Hepatocyte (in vitro differentiated cells): Measurements from ENCODE around the gene RRP12. TPM values are rescaled to one million over a fixed set of nuclear protein-coding genes. Genes with fewer than 3 reads are reported as not detected.

Source experiments
- DNase-seq: peaks from one replicate; pipeline ENCODE4 v3.0.0-alpha.2; 2016; ENCODE audit warnings: low spot score
- H2AFZ ChIP-seq: fragments of 200-600 bp; sonication (generic); 2 replicates; pipeline ENCODE4 v1.6.0; 2016; ENCODE audit warnings: antibody characterized with exemption, mild to moderate bottlenecking
- H3K27ac ChIP-seq: fragments of 200-600 bp; sonication (generic); 2 replicates; pipeline ENCODE4 v1.5.1; 2016; ENCODE audit warnings: mild to moderate bottlenecking
- H3K27me3 ChIP-seq: fragments of 200-600 bp; sonication (generic); 2 replicates; pipeline ENCODE4 v1.6.1; 2016
- H3K36me3 ChIP-seq: fragments of 200-600 bp; sonication (generic); replicated peaks from 2 replicates; pipeline ENCODE4 v1.5.1; 2016; ENCODE audit warnings: low read depth; ENCODE audit not compliant: insufficient read depth
- H3K4me1 ChIP-seq: fragments of 200-600 bp; sonication (generic); 2 replicates; pipeline ENCODE4 v1.5.1; 2016; ENCODE audit warnings: mild to moderate bottlenecking, moderate library complexity; ENCODE audit not compliant: insufficient read depth
- H3K4me2 ChIP-seq: fragments of 200-600 bp; sonication (generic); 2 replicates; pipeline ENCODE4 v1.6.0; 2016
- H3K4me3 ChIP-seq: fragments of 200-600 bp; sonication (generic); 2 replicates; pipeline ENCODE4 v1.5.1; 2016; ENCODE audit warnings: mild to moderate bottlenecking
- H3K79me2 ChIP-seq: fragments of 200-600 bp; sonication (generic); 2 replicates; pipeline ENCODE4 v1.6.0; 2017; ENCODE audit warnings: mild to moderate bottlenecking
- H3K9me2 ChIP-seq: fragments of 200-600 bp; sonication (generic); replicated peaks from 2 replicates; pipeline ENCODE4 v1.6.0; 2017; ENCODE audit warnings: mild to moderate bottlenecking; ENCODE audit not compliant: insufficient read depth
- H3K9me3 ChIP-seq: fragments of 200-600 bp; sonication (generic); 2 replicates; pipeline ENCODE4 v1.5.1; 2016; ENCODE audit warnings: low read depth, mild to moderate bottlenecking
- H4K20me1 ChIP-seq: fragments of 200-600 bp; sonication (generic); 2 replicates; pipeline ENCODE4 v1.6.0; 2016; ENCODE audit warnings: mild to moderate bottlenecking; ENCODE audit not compliant: insufficient read depth, poor library complexity, severe bottlenecking
- EZH2 ChIP-seq: fragments of 200-600 bp; sonication (generic); IDR thresholded peaks from 2 replicates; pipeline ENCODE4 v1.6.1; 2016; ENCODE audit warnings: antibody characterized with exemption, mild to moderate bottlenecking, borderline replicate concordance
- EZH2phosphoT487 ChIP-seq: fragments of 200-600 bp; sonication (generic); IDR thresholded peaks from one replicate; pipeline ENCODE4 v1.6.1; 2018; ENCODE audit warnings: antibody characterized with exemption, mild to moderate bottlenecking, low read depth, moderate library complexity; ENCODE audit not compliant: unreplicated experiment, severe bottlenecking
- WGBS: methylation state at CpG from one replicate; pipeline ENCODE4 v1.1.6; 2016; ENCODE audit warnings: low lambda C conversion rate; ENCODE audit errors: missing lambda C conversion rate; 5-methylcytosine and 5-hydroxymethylcytosine counted together
- polyA plus RNA-seq: library from polyadenylated mRNA; unstranded; fragments of >200 nt; fragmentation: Nextera tagmentation; extraction: Ambion mirVana; gene quantifications from 2 replicates; pipeline ENCODE4 v1.2.1, GENCODE V29; 2016
- total RNA-seq: library from RNA; depleted of rRNA; stranded (reverse); fragments of >200 nt; gene quantifications from 2 replicates; pipeline ENCODE4 v1.2.3, GENCODE V29; 2014
- TF ChIP-seq, protein P1 (sequence below): fragments of 200-600 bp; sonication (generic); IDR thresholded peaks from 2 replicates; pipeline ENCODE4 v1.5.1; 2016; ENCODE audit warnings: antibody characterized with exemption, mild to moderate bottlenecking; ENCODE audit not compliant: poor library complexity

RRP12 gene
- total and polyA plus RNA-seq, 2 experiments from 2014 or later = 10.6 to 20.6 TPM

DNA sequence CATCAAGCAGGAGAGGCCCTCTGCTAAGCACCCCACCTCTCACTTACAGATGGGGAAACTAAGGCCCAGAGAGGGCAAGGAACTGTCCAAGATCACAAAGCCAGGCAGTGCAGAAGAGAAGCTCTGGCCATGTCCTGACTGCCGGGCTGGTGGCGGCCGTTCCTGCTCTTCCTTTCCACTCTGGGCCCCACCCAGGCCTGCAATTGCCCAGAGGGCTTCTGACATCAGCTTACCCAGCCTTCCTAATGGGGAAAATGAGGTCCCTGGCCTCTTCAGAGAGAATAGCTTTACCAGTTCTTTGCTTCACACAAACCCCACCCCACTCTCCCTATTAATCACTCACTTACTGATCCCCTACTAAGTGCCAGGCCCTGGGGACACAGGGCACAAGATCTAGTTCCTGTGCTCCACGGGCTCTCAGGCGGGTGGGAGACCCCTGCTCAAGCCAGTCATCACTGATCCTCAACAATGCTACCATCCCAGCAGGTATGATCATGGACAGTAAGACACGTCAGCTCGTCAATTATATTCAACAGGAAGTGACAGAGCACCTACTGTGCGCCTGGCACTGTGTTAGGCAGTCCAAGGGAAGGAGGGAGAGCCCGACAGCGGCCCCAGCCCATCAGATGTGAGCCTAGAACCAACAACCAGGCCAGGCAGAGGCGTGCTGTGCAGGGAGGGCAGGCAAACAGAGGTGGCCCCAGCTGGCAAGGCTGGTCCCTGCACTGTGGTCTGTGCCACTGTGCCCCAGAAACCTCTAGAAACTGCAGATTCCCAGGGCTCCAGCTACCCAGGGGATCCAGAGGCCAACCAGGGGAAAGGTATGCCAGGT is 40.2 kb downstream of the RRP12 start:
- Histone ChIP-seq H3K36me3 (no peaks in the 10 kb centered on the region), H3K79me2 (no peaks in the 10 kb centered on the region), H3K9me2 (no peaks in the 10 kb centered on the region), H3K27me3 (no peaks in the 10 kb centered on the region), H3K4me2 (no peak overlapping the region), H3K4me1 (no peaks in the 10 kb centered on the region), H2AFZ (no peak overlapping the region), H3K9me3 (no peaks in the 10 kb centered on the region), H3K4me3 (no peak overlapping the region), H4K20me1 (no peaks in the 10 kb centered on the region), H3K27ac (no peak overlapping the region)
- no peak for DNase-seq
- 95% methylated on average over 11 of the region's 11 CpGs for WGBS
- TF ChIP-seq, protein P1, sequence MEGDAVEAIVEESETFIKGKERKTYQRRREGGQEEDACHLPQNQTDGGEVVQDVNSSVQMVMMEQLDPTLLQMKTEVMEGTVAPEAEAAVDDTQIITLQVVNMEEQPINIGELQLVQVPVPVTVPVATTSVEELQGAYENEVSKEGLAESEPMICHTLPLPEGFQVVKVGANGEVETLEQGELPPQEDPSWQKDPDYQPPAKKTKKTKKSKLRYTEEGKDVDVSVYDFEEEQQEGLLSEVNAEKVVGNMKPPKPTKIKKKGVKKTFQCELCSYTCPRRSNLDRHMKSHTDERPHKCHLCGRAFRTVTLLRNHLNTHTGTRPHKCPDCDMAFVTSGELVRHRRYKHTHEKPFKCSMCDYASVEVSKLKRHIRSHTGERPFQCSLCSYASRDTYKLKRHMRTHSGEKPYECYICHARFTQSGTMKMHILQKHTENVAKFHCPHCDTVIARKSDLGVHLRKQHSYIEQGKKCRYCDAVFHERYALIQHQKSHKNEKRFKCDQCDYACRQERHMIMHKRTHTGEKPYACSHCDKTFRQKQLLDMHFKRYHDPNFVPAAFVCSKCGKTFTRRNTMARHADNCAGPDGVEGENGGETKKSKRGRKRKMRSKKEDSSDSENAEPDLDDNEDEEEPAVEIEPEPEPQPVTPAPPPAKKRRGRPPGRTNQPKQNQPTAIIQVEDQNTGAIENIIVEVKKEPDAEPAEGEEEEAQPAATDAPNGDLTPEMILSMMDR = no peak
- TF ChIP-seq EZH2phosphoT487 (no peak), EZH2 (no peak)

DNA sequence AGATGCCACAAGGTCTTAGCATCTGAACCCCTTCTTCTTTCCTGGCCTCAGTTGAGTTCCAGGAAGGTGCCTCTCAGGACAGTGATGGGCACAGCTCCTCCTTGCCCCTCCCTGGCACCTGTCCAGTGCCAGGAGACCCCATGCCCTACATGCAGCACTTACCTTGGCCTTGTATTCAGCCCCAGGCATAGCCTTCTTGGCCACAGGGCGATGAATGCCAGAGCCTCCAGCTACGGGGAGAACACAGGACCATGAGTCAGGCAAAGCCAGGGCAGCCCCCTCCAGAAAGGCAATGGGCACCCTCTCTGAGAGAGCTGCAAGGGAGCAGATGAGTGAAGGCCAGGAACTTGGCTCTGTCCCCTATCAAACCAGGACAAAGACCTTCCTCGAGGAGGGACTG is 42.4 kb downstream of the RRP12 start:
- no peak overlapping the region for H3K4me2 ChIP-seq
- WGBS = 80% methylated on average over 3 of the region's 3 CpGs
- H3K9me2 ChIP-seq = no peaks in the 10 kb centered on the region
- H3K79me2 ChIP-seq = no peaks in the 10 kb centered on the region
- no peak overlapping the region for H3K27ac ChIP-seq
- H3K4me1 ChIP-seq = no peaks in the 10 kb centered on the region
- H2AFZ ChIP-seq = no peak overlapping the region
- H3K4me3 ChIP-seq = no peak overlapping the region
- no peak for DNase-seq
- H3K27me3 ChIP-seq = no peaks in the 10 kb centered on the region
- no peaks in the 10 kb centered on the region for H3K36me3 ChIP-seq
- H3K9me3 ChIP-seq = no peaks in the 10 kb centered on the region
- no peaks in the 10 kb centered on the region for H4K20me1 ChIP-seq
- no peak for TF ChIP-seq EZH2phosphoT487
- TF ChIP-seq, protein P1 = no peak
- TF ChIP-seq EZH2 = no peak

GRCh38 chr10:97358349-97358748 is 42.8 kb downstream of the RRP12 start:
- H3K4me1 ChIP-seq = no peaks in the 10 kb centered on the region
- H3K9me2 ChIP-seq = no peaks in the 10 kb centered on the region
- H3K9me3 ChIP-seq = no peaks in the 10 kb centered on the region
- H3K4me3 ChIP-seq = no peak overlapping the region
- no peaks in the 10 kb centered on the region for H4K20me1 ChIP-seq
- H2AFZ ChIP-seq = no peak overlapping the region
- no peak for DNase-seq
- H3K79me2 ChIP-seq = no peaks in the 10 kb centered on the region
- H3K4me2 ChIP-seq = no peak overlapping the region
- no peaks in the 10 kb centered on the region for H3K27me3 ChIP-seq
- WGBS = 99% methylated on average over 4 of the region's 4 CpGs
- TF ChIP-seq EZH2 (no peak), EZH2phosphoT487 (no peak)
- TF ChIP-seq, protein P1 = no peak
- H3K36me3 ChIP-seq = no peaks in the 10 kb centered on the region
- H3K27ac ChIP-seq = no peak overlapping the region
